OCI-LY7 (cell line): ENCODE data around the gene GNL1. TPM values are rescaled to one million over a fixed set of nuclear protein-coding genes. Genes with fewer than 3 reads are reported as not detected.
A peak's percentile ranks its signal among the peaks of the same experiment; 100 is the strongest.

ENCODE experiments used
- BruUV-seq: library from RNA; stranded (reverse); fragments of 400-500 nt; replicated peaks from 2 replicates; lab custom pipeline; 2021; lab: Mats Ljungman, UMichigan
- CTCF ChIA-PET: fragments of 300-600 bp; sonication (Branson Sonifier 250); formaldehyde crosslinking; loops from one replicate; lab custom pipeline; 2022; ENCODE audit warnings: antibody characterized with exemption; ENCODE audit not compliant: unreplicated experiment; lab: Charles Lee
- POLR2A ChIA-PET: fragments of 300-600 bp; sonication (Branson Sonifier 250); formaldehyde crosslinking; loops from one replicate; lab custom pipeline; 2022; ENCODE audit warnings: antibody characterized with exemption; lab: Charles Lee
- DNase-seq: peaks from one replicate; pipeline ENCODE4 v3.0.0-alpha.2; 2015; ENCODE audit warnings: low spot score
- H2AFZ ChIP-seq: fragments of 200-600 bp; sonication (generic), shearing (Covaris generic); 2 replicates; pipeline ENCODE4 v1.6.1; 2014; ENCODE audit warnings: mild to moderate bottlenecking, antibody characterized with exemption, low read length, moderate library complexity
- H3K27ac ChIP-seq: fragments of 200-600 bp; sonication (generic); 2 replicates; pipeline ENCODE4 v1.5.1; 2014; ENCODE audit warnings: mixed run types, low read depth, mild to moderate bottlenecking, moderate library complexity, low read length, inconsistent platforms; ENCODE audit not compliant: poor library complexity, severe bottlenecking
- H3K36me3 ChIP-seq: fragments of 200-600 bp; sonication (generic); 2 replicates; pipeline ENCODE4 v1.6.1; 2014; ENCODE audit warnings: mild to moderate bottlenecking, antibody characterized with exemption, low read length, moderate library complexity, mixed read lengths; ENCODE audit not compliant: insufficient read depth
- H3K4me1 ChIP-seq: fragments of 200-600 bp; sonication (generic); 2 replicates; pipeline ENCODE4 v1.5.1; 2014; ENCODE audit warnings: mild to moderate bottlenecking, low read length; ENCODE audit not compliant: insufficient read depth, poor library complexity, severe bottlenecking
- H3K4me2 ChIP-seq: fragments of 200-600 bp; sonication (generic); 2 replicates; pipeline ENCODE4 v1.6.1; 2014; ENCODE audit warnings: mild to moderate bottlenecking, low read length
- H3K4me3 ChIP-seq: fragments of 200-600 bp; sonication (generic); 2 replicates; pipeline ENCODE4 v1.5.1; 2014; ENCODE audit warnings: mild to moderate bottlenecking, low read depth, low read length; ENCODE audit not compliant: poor library complexity, severe bottlenecking
- H3K79me2 ChIP-seq: fragments of 200-600 bp; sonication (generic); 2 replicates; pipeline ENCODE4 v1.6.1; 2016; ENCODE audit warnings: low read depth, mild to moderate bottlenecking, low read length, moderate library complexity, mixed read lengths; ENCODE audit not compliant: insufficient read depth
- H3K9me2 ChIP-seq: fragments of 200-600 bp; sonication (generic); 2 replicates; pipeline ENCODE4 v1.6.1; 2016; ENCODE audit warnings: mild to moderate bottlenecking, low read length, mixed read lengths; ENCODE audit not compliant: insufficient read depth
- H3K9me3 ChIP-seq: fragments of 200-600 bp; sonication (generic); 2 replicates; pipeline ENCODE4 v1.6.1; 2014; ENCODE audit warnings: mild to moderate bottlenecking, mixed run types, low read length, mixed read lengths
- H4K20me1 ChIP-seq: fragments of 200-600 bp; sonication (generic); 2 replicates; pipeline ENCODE4 v1.6.1; 2014; ENCODE audit warnings: mild to moderate bottlenecking, antibody characterized with exemption, low read length, moderate library complexity, mixed read lengths; ENCODE audit not compliant: insufficient read depth
- EZH2phosphoT487 ChIP-seq: fragments of 200-600 bp; sonication (generic); IDR thresholded peaks from 2 replicates; pipeline ENCODE4 v1.6.1; 2018; ENCODE audit warnings: low read depth, borderline replicate concordance, mild to moderate bottlenecking, mixed run types, antibody characterized with exemption, low read length, moderate library complexity, mixed read lengths
- intact Hi-C: fragments of 100-400 bp; cut with micrococcal nuclease; formaldehyde crosslinking; loops from one replicate; pipeline ENCODE4 v1.10.0; 2022; ENCODE audit not compliant: unreplicated experiment
- total RNA-seq, 2 experiments: library from RNA; depleted of rRNA in 1 of 2; stranded (reverse); fragments of >200 nt in 1 of 2; shearing (Covaris generic) in 1 of 2; gene quantifications; 2 replicates each; pipeline ENCODE4 v1.2.3, GENCODE V29; 2014 to 2022
- TF ChIP-seq, protein P1 (sequence below): fragments of 200-600 bp; sonication (generic); conservative IDR thresholded peaks from 2 replicates; pipeline ENCODE4 v1.5.1; 2014; ENCODE audit warnings: mild to moderate bottlenecking, antibody characterized with exemption, low read length, moderate library complexity, mixed read lengths

The GNL1 gene
- total RNA-seq, 2 experiments from 2014 or later = 66.4 to 114 TPM

- CTCF ChIA-PET = no interaction called here
- Histone ChIP-seq H3K36me3 (peaks cover 61% of the 10 kb centered on the region), H3K79me2 (peaks cover 37% of the 10 kb centered on the region), H2AFZ (peak overlapping the region; percentile 70; the same call in 1 of the 2 replicates), H3K27ac (peak overlapping the region; percentile 89), H3K9me2 (no peaks in the 10 kb centered on the region), H3K4me2 (peak overlapping the region; percentile 81), H3K4me1 (peaks cover 18% of the 10 kb centered on the region), H3K9me3 (no peaks in the 10 kb centered on the region), H4K20me1 (peaks cover 12% of the 10 kb centered on the region), H3K4me3 (peak overlapping the region; percentile 84)
- BruUV-seq = no TSS peak
- DNase-seq = no peak
- intact Hi-C loops = loop anchor here (2.0 to 5.0 kb wide), 5 partner anchors 15 to 352 kb away; partner anchors contain the start of genes ABCF1, FLOT1, GTF2H4 and IER3
- TF ChIP-seq, protein P1, sequence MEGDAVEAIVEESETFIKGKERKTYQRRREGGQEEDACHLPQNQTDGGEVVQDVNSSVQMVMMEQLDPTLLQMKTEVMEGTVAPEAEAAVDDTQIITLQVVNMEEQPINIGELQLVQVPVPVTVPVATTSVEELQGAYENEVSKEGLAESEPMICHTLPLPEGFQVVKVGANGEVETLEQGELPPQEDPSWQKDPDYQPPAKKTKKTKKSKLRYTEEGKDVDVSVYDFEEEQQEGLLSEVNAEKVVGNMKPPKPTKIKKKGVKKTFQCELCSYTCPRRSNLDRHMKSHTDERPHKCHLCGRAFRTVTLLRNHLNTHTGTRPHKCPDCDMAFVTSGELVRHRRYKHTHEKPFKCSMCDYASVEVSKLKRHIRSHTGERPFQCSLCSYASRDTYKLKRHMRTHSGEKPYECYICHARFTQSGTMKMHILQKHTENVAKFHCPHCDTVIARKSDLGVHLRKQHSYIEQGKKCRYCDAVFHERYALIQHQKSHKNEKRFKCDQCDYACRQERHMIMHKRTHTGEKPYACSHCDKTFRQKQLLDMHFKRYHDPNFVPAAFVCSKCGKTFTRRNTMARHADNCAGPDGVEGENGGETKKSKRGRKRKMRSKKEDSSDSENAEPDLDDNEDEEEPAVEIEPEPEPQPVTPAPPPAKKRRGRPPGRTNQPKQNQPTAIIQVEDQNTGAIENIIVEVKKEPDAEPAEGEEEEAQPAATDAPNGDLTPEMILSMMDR = no peak
- TF ChIP-seq EZH2phosphoT487 = no peak
- POLR2A ChIA-PET = interaction anchor here (1.9 kb wide), 1 partner anchor 11 kb away, joined by 6 read pairs; no protein-coding TSS in a partner anchor
Observed at GRCh38 chr6:30555816-30556065, 548 bp downstream of the GNL1 start.

GRCh38 chr6:30554962-30555815 lies 1.1 kb downstream of the GNL1 start:
- ChIA-PET POLR2A (interaction anchor here (0.6 to 1.9 kb wide), 2 partner anchors 10 to 16 kb away, joined by 3 to 6 read pairs; partner anchors contain the start of gene ABCF1), CTCF (no interaction called here)
- Histone ChIP-seq H3K79me2 (peaks cover 37% of the 10 kb centered on the region), H4K20me1 (peaks cover 12% of the 10 kb centered on the region), H3K27ac (peak overlapping the region; percentile 89), H2AFZ (peak overlapping the region; percentile 70; the same call in 1 of the 2 replicates), H3K9me2 (no peaks in the 10 kb centered on the region), H3K36me3 (peaks cover 64% of the 10 kb centered on the region), H3K4me3 (peak overlapping the region; percentile 84), H3K4me2 (peak overlapping the region; percentile 81), H3K4me1 (peaks cover 18% of the 10 kb centered on the region), H3K9me3 (no peaks in the 10 kb centered on the region)
- TF ChIP-seq EZH2phosphoT487 = no peak
- TF ChIP-seq, protein P1 = peak; percentile 30; the same call in 1 of the 2 replicates
- no TSS peak for BruUV-seq
- DNase-seq = peak; percentile 44
- intact Hi-C loops = loop anchor here (5.0 kb wide), 3 partner anchors 167 to 352 kb away; partner anchors contain the start of genes FLOT1, GTF2H4, IER3 and TUBB
